Hippocampal formation (tissue), 2 donors: ENCODE measurements around the gene SFTPA2.
"Not testable (repeated sequence)": the region's sequence is repeated elsewhere in the genome, so short reads cannot be mapped to it uniquely, and the experiment has no call there.

ENCODE experiments used
- DNase-seq, 2 donors: peaks; one replicate each; lab custom pipeline; 2025; lab: John Stamatoyannopoulos, UW

SFTPA2 gene

DNA sequence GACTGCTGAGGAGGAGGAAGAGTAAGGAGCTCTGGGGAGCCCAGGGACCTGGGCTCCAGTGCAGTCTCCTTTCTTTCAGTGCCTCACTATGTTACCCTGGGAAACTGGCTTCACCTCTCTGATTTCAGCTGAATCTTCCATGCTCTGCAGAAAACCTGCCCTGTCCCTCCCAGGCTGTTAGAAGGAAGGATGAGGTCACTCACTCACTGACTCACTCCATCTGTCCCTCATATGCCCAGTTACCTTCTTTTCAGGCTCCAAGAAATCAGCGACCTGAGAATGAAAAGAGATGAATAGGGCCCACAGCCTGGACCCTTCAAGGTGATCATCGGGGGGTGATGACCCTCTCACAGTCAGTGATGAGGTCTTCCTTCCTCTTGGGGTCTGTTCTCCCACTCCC is 481 bp downstream of the SFTPA2 start:
- no peak for DNase-seq

- not testable (repeated sequence) for DNase-seq
Measured at GRCh38 chr10:79556961-79557360, 3.2 kb downstream of the SFTPA2 start.

DNA sequence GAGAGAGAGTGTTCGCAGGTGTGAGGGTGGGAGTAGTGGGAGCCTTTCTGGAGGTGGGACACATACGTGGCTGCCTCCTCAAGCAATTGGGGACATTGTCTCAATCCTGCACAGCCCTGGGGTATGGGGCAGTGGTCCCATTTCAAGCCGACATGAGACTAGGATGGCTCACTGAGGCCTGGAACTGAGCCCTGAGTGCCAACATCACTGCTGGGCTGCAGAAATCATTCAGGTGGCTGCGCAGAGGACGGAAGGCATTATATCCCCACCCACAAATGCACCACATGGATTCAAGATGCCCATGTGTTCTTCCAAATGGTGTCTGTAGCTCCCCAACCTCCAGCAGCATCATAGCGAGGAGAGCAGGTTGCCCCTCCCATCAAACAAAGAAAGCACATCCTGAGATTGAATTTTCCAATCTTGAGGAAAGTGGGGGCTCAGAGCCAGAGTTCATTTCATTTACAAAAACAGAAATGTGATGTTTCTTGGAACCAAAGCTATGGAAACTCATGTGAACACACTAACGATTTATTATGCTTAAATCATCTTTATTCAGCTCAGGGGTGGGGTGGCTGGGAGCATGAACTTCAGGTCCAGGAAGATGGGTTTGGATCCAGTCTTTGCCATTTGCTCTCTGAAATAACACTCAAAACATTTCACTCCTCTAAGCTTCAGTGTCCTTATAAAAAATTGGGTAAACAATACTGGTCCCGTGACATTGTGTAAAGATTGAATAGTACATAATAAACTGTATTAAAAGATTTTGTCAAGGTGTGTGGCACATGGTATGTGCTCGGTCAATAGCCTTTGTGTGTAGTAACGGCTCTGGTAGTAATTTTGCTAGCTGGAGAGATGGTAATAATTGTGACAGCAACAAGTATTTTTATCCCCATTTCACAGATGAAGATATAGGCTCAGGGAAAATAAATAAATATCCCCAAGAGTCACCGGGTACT is 4.6 kb downstream of the SFTPA2 start:
- DNase-seq: no peak

- no peak for DNase-seq
Measured at GRCh38 chr10:79552143-79552542, 8.1 kb downstream of the SFTPA2 start.

DNA sequence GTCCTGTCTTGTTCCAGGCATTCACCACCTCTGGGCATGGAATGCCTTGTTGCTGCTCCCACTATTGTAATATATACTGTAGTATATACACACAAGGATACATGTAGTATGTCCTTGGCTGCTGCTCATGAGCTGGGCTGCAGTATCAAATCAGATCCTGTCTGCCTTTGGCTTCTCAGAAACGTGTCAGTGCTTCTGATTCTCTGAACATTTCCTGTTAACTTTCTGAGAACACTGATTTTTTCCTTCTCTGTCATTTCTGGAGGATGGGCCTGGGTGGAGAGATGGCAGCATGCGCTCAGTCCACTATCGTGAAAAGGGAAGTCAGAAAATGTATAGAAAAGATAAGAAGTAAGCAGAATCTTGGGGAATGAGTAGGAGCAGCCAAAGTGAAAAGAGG is 12.2 kb downstream of the SFTPA2 start:
- no peak for DNase-seq

DNA sequence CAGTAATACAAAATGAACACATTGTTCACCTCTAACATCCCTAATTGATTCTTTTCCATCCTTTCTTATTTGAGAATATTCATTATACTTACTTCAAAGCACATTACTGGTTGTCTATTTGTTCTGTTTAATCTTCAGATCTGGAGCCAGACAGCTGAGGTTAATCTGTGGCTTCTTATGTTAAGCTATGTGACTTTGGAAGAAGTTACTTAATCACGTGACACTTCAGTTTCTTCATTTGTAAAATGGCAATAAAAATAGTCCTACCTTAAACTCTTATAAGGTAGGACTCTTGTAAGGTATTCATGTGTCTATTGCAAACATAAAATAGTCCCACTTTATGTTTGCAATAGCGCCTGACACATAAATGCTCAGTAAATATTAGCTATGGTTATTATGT is 13.1 kb downstream of the SFTPA2 start:
- not testable (repeated sequence) for DNase-seq

DNA sequence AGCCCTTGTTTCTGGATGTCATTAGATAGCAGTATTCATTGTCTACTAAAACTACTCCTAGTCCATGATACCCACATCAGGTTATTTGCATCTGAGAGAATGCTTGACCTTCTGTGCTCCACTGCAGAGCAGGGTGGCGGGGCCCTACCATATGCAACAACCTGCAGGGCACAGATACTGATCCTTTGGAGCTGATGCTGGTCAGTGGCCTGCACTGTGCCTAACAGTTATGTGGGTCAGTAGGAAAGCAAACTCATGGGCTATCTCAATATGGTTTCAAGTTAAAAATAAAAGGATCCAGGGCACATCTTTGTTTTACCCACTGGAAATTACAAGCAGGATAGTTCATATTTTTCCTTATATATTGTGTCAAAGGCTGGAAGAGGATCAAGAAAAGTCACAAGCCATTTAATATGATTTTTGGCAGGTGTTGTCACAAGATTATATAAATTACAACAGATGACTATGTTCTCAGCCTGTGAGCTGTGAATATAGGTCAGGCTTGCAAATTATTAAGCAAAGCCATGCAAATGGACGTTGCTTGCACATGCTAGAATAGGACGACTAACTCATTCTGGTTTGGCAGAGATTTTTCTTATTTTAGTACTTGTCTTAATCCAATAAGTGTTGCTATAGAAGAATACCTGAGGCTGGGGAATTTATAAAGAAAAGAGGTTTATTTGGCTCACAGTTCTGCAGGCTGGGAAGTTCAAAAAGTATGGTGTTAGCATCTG is 15.1 kb downstream of the SFTPA2 start:
- DNase-seq: not testable (repeated sequence)

DNA sequence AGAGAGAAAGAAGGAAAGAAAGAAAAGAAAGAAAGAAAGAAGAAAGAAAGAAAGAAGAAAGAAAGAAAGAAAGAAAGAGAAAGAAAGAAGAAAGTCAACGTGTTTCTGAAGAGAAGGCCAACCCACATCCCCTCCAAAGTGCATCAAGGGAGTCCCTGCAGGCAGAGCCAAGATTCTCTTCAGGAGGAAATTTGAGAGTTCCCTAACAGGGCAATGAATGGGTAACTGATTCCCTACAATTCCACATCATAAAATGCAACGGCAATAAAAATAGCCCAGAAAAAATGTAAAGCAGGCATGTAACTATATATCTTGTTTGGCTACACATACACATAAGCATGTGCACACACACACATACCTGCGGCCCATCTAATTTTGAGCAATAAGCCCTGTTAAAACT is 15.8 kb downstream of the SFTPA2 start:
- not testable (repeated sequence) for DNase-seq

DNA sequence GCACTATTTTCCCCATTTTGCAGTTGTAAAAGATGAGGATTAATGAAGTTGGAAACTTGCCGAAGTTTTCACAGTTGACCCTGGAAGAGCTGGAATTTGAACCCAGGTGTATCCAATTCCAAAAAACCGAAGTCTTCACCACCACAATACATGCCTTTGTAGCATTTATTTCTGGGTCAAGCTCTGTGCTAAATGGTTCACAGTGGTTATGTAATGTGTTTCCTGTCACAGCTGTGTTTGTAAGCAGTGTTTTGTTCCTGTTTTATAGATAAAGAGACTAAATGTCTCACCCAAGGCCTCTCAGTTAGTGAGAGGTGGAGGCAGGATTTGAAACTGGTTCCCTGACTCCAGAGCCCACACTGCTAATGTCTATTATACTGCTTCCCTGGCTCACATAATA is 17.6 kb downstream of the SFTPA2 start:
- DNase-seq: no peak

- DNase-seq: not testable (repeated sequence)
Measured at GRCh38 chr10:79540930-79541329, 19.3 kb downstream of the SFTPA2 start.

DNA sequence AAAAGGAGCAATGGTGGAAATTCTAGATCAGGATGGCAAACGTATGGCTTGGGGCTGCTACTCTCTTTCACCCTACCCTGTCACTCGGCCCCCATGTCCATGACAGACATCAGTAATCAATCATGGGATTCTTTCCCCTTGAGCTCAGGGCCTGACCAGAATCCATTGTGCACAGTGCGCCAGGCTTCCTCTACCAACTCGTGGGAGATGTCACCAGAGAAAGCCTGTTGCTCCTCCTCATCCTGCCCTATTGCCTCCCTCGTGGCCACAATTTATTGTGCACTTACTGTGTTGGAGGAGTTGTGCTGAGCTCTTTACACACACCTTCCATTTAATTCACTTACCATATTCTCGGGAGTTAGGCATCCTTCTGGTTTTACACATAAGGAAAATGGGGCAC is 21.9 kb downstream of the SFTPA2 start:
- DNase-seq: not testable (repeated sequence)

- DNase-seq: not testable (repeated sequence)
Measured at GRCh38 chr10:79533903-79534175, 26.4 kb downstream of the SFTPA2 start.

DNA sequence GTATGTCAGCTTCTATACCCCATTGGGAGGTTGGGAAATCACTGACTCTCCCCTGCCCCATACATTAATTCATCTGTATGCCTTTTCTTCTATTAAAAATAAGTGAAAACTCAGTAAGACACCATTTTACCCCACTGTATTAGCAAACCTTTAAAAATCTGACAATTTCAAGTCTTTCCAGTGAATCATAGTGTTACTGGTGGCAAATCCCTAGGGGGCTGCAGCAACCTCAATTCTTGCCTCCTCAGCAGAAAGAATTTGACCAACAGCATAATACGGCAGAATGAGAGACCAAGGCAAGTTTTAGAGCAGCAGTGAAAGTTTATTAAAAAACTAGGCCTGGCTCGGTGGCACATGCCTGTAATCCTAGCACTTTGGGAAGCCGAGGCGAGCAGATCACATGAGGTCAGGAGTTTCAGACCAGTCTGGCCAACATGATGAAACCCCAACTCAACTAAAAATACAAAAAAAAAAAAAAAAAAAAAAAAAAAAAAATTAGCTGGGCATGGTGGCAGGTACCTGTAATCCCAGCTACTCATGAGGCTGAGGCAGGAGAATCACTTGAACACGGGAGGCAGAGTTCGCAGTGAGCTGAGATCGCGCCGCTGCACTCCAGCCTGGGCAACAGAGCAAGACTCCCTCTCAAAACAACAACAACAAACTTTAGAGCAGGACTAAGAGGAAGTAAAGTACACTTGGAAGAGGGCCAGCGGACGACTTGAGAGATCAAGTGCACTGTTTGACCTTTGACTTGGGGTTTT is 26.9 kb downstream of the SFTPA2 start:
- not testable (repeated sequence) for DNase-seq

- DNase-seq: not testable (repeated sequence)
Measured at GRCh38 chr10:79528261-79528660, 31.9 kb downstream of the SFTPA2 start.

GRCh38 chr10:79525049-79525710 is 35.0 kb downstream of the SFTPA2 start:
- DNase-seq: not testable (repeated sequence)

DNA sequence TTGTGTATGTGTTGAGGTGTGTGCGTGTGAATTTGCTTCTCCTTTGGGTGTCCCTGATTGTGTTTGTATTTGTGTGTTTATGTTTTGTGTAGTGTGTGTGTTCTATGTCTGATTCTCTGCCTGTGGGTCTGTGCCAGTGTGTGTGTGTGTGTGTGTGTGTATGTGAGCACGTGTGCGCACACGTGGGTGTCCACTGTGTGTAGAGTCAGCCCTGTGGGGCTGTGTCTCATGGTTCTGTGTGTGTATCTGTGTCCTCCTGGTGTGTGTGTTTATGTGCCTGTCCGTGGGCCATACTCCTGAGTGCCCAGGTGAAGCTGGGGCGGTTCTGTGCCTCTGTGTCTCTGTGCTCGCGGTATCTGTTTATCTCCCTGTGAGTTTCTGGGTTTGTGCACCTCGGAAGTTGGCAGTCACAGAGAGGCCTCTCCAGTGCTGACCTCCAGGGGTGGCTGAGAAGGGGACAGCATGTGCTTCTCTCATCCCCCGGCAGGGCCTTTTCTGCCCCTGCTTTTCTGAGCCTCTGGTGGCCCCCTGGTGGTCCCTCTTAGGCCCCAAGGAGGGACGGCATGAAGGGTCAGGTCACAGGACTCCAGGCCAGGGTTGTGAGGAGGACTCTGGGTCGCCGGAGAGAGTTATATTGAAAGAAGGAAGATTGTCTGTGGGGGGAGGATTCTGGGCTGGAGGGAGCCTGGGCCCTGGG is 36.9 kb downstream of the SFTPA2 start:
- DNase-seq: not testable (repeated sequence)

GRCh38 chr10:79522464-79522863 is 37.7 kb downstream of the SFTPA2 start:
- not testable (repeated sequence) for DNase-seq

DNA sequence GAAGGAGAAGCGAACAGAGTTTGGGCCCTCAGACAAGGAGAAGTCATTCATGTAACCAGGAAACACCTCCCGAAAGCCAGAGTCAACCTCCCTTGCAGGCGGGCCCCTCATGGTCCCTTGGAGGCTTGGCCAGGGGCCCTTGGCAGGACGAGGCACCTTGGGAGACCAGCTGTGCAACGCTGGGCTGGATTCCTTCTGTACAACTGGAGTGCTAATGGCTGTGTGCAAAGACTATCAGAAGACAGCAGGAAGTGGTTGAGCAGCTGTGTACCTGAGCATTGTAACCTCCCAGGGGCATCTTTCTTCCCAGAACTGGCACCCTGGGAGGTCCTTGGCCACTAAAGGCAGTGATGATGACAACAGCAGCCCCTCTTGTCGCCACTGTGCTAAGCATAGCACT is 38.5 kb downstream of the SFTPA2 start:
- DNase-seq: not testable (repeated sequence)

GRCh38 chr10:79517567-79517966 is 42.6 kb downstream of the SFTPA2 start:
- not testable (repeated sequence) for DNase-seq

DNA sequence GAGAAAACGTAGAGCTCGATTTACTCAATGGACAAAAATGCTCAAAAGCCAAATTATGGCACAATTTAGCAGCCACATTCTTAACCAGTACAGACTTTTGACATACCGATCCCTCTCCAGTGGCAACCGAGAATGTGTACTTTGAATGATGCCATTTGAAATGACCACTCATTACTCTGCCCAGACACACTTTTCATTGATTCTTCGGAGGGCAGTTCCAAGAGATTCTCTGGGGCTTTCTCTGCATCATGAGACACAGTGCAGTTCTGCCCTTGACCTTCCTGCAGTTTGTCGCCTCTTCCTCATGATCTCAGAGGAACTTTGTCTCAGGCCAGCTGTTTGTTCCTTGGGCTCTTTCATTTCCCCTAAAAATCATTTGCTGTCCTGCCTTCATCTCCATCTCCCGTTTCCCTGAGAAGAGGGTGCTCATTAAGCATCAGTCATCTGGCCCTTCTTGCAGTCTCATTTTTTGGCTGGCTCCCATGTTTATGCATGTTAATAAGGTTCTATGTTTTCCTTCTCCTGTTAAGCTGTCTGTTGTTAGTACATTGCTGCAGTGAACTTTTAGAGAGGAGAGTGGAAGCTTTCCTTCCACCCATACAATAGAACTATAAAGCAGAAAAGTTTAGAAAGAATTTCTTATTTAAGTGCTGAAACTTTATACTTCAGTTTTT is 43.5 kb downstream of the SFTPA2 start:
- not testable (repeated sequence) for DNase-seq
